HepG2 (cell line): ENCODE results near the gene TMEM256. TPM values are rescaled to one million over a fixed set of nuclear protein-coding genes. Genes with fewer than 3 reads are reported as not detected.
A peak's percentile ranks its signal among the peaks of the same experiment; 100 is the strongest.

Experiments used
- AGO1 ChIP-seq: fragments of 200-400 bp; formaldehyde crosslinking; IDR thresholded peaks from 2 replicates; pipeline ENCODE4 v1.6.1; 2017; ENCODE audit warnings: mild to moderate bottlenecking, low read depth, low read length, moderate library complexity; ENCODE audit not compliant: poor library complexity, severe bottlenecking
- BORCS8-MEF2B ChIP-seq: sonication (generic); formaldehyde crosslinking; IDR thresholded peaks from 2 replicates; pipeline ENCODE4 v1.8.0; 2022; ENCODE audit warnings: mild to moderate bottlenecking, missing genetic modification reagents
- CREM ChIP-seq, 2 experiments: sonication (generic) in 1 of 2; formaldehyde crosslinking in 1 of 2; IDR thresholded peaks; 2 replicates each; pipeline versions ENCODE4 v1.4.0 to v1.6.1; 2016 to 2020; ENCODE audit warnings: antibody characterized with exemption in 1 of 2, mild to moderate bottlenecking in 1 of 2, missing genetic modification reagents in 1 of 2
- FOXM1 ChIP-seq: sonication (generic); formaldehyde crosslinking; IDR thresholded peaks from 2 replicates; pipeline ENCODE4 v1.5.0; 2020; ENCODE audit warnings: missing genetic modification reagents
- GABPB1 ChIP-seq: IDR thresholded peaks from 2 replicates; pipeline ENCODE4 v1.6.1; 2016; ENCODE audit warnings: mild to moderate bottlenecking, missing genetic modification reagents, moderate library complexity, missing compliant biosample characterization
- HNRNPL ChIP-seq: fragments of 200-400 bp; formaldehyde crosslinking; IDR thresholded peaks from 2 replicates; pipeline ENCODE4 v1.6.1; 2017; ENCODE audit warnings: mild to moderate bottlenecking, low read depth, low read length
- HNRNPLL ChIP-seq: fragments of 200-400 bp; formaldehyde crosslinking; IDR thresholded peaks from 2 replicates; pipeline ENCODE4 v1.6.1; 2017; ENCODE audit warnings: mild to moderate bottlenecking, low read depth, low read length; ENCODE audit not compliant: poor library complexity, severe bottlenecking
- KDM2A ChIP-seq: sonication (generic); formaldehyde crosslinking; IDR thresholded peaks from 2 replicates; pipeline ENCODE4 v1.4.0; 2020; ENCODE audit warnings: low read depth, missing genetic modification reagents, borderline replicate concordance
- MYC ChIP-seq: sonication (generic); formaldehyde crosslinking; IDR thresholded peaks from 2 replicates; pipeline ENCODE4 v1.9.0; 2021; ENCODE audit warnings: missing genetic modification reagents, borderline replicate concordance
- NONO ChIP-seq, 2 experiments: fragments of 450-650 bp in 1 of 2; sonication (generic) in 1 of 2; formaldehyde crosslinking in 1 of 2; IDR thresholded peaks in 1 of 2; conservative IDR thresholded peaks in 1 of 2; 2 replicates each; pipeline versions ENCODE4 v1.6.1 to v1.8.0; 2017 to 2022; ENCODE audit warnings: mild to moderate bottlenecking in 1 of 2, missing genetic modification reagents in 1 of 2, moderate library complexity in 1 of 2
- RBFOX2 ChIP-seq: fragments of 200-400 bp; formaldehyde crosslinking; IDR thresholded peaks from 2 replicates; pipeline ENCODE4 v1.6.1; 2017; ENCODE audit warnings: low read depth, mild to moderate bottlenecking, low read length
- RXRB ChIP-seq: IDR thresholded peaks from 2 replicates; pipeline ENCODE4 v1.6.1; 2016; ENCODE audit warnings: borderline replicate concordance, missing genetic modification reagents, missing compliant biosample characterization
- TAF1 ChIP-seq: sonication (generic); formaldehyde crosslinking; IDR thresholded peaks from 2 replicates; pipeline ENCODE4 v1.4.0; 2020; ENCODE audit warnings: missing genetic modification reagents
- ZBTB7B ChIP-seq: sonication (generic); formaldehyde crosslinking; IDR thresholded peaks from 2 replicates; pipeline ENCODE4 v1.4.0; 2020; ENCODE audit warnings: missing genetic modification reagents
- ZFX ChIP-seq: sonication (generic); formaldehyde crosslinking; IDR thresholded peaks from 2 replicates; pipeline ENCODE4 v1.4.0; 2020; ENCODE audit warnings: mild to moderate bottlenecking, low read depth, missing genetic modification reagents, moderate library complexity
- ZNF772 ChIP-seq: sonication (generic); formaldehyde crosslinking; IDR thresholded peaks from 2 replicates; pipeline ENCODE4 v1.5.0; 2020; ENCODE audit warnings: mild to moderate bottlenecking, missing genetic modification reagents
- ZNF878 ChIP-seq: sonication (generic); formaldehyde crosslinking; IDR thresholded peaks from 2 replicates; pipeline ENCODE4 v1.8.1; 2023; ENCODE audit warnings: mild to moderate bottlenecking, missing genetic modification reagents, moderate library complexity
- polyA plus RNA-seq, 8 experiments: library from polyadenylated mRNA; depleted of rRNA in 3 of 8; stranded (reverse) in 7 of 8; unstranded in 1 of 8; fragments of >200 nt; fragmentation: Illumina TruSeq in 4 of 8; extraction: Trizol in 4 of 8; gene quantifications; 2 replicates each; pipeline versions ENCODE4 v1.2.1 to v1.2.3, GENCODE V29; 2011 to 2016; ENCODE audit warnings: low read depth in 4 of 8, missing spikeins in 1 of 8, mixed read lengths in 1 of 8; ENCODE audit not compliant: insufficient read depth in 1 of 8
- total RNA-seq, 5 experiments: library from RNA; depleted of rRNA; stranded (reverse); fragments of >200 nt; fragmentation: Illumina TruSeq; extraction: Trizol; gene quantifications; 2 replicates each; pipeline ENCODE4 v1.2.3, GENCODE V29; 2016; ENCODE audit warnings: low read depth in 1 of 5
- TF ChIP-seq, protein P1 (sequence below): sonication (generic); formaldehyde crosslinking; IDR thresholded peaks from 2 replicates; pipeline ENCODE4 v1.5.1; 2020; ENCODE audit warnings: mild to moderate bottlenecking, missing genetic modification reagents, moderate library complexity
- TF ChIP-seq, protein P2 (sequence below): sonication (generic); formaldehyde crosslinking; IDR thresholded peaks from 2 replicates; pipeline ENCODE4 v1.4.0; 2020; ENCODE audit warnings: missing genetic modification reagents

TMEM256 gene
- total and polyA plus RNA-seq, 2 of the 13 experiments (the other 11 are each of a cell fraction or from before 2014, with no cell fraction given): 231 to 252 TPM

DNA sequence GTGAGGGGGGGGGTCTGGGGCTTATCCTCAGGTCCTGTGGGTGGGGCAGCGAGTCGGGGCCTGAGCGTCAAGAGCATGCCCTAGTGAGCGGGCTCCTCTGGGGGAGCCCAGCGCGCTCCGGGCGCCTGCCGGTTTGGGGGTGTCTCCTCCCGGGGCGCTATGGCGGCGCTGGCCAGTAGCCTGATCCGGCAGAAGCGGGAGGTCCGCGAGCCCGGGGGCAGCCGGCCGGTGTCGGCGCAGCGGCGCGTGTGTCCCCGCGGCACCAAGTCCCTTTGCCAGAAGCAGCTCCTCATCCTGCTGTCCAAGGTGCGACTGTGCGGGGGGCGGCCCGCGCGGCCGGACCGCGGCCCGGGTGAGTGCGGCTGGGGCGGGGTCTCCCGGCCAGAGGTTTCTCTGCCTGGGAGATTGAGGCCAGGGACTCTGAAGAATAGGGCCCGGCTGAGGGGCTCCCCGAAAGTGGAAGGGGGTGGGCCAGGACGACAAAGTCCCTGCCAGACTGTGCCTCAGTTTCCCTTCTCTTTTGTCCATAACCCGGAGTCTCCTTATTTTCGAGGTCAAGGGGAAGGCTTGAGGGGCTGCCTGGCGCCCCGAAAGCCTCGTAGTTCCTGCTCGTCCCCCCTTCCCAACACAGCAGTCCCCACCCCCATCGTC is 35.7 kb upstream of the TMEM256 start, which contains the start of gene FGF11 (continued):
- TF ChIP-seq CREM (IDR thresholded peaks at IDR 0.05) (no peak), CREM (CRISPR knock-in tag; IDR thresholded peaks at IDR 0.05) (no peak), HNRNPL (no peak), GABPB1 (CRISPR knock-in tag) (peak; percentile 31; the same call in 1 of the 2 replicates), RBFOX2 (peak; percentile 72), MYC (CRISPR knock-in tag) (peak; percentile 39; the same call in 1 of the 2 replicates), HNRNPLL (peak; percentile 45), FOXM1 (no peak), ZNF772 (CRISPR knock-in tag) (0 out of 2 replicates have a peak, but pooled peaks have one; percentile 20), ZBTB7B (CRISPR knock-in tag) (peak; percentile 57; the same call in 1 of the 2 replicates), TAF1 (peak; percentile 31; the same call in 1 of the 2 replicates), AGO1 (peak; percentile 67), BORCS8-MEF2B (CRISPR knock-in tag) (0 out of 2 replicates have a peak, but pooled peaks have one; percentile 32), RXRB (0 out of 2 replicates have a peak, but pooled peaks have one; percentile 13), NONO (IDR thresholded peaks at IDR 0.05) (no peak), NONO (CRISPR knock-in tag; conservative IDR thresholded peaks at IDR 0.05) (peak; percentile 10; the same call in 1 of the 2 replicates), KDM2A (CRISPR knock-in tag) (peak; percentile 48; the same call in 1 of the 2 replicates), ZFX (peak; percentile 44; the same call in 1 of the 2 replicates), ZNF878 (CRISPR knock-in tag) (no peak)
- TF ChIP-seq, protein P1, sequence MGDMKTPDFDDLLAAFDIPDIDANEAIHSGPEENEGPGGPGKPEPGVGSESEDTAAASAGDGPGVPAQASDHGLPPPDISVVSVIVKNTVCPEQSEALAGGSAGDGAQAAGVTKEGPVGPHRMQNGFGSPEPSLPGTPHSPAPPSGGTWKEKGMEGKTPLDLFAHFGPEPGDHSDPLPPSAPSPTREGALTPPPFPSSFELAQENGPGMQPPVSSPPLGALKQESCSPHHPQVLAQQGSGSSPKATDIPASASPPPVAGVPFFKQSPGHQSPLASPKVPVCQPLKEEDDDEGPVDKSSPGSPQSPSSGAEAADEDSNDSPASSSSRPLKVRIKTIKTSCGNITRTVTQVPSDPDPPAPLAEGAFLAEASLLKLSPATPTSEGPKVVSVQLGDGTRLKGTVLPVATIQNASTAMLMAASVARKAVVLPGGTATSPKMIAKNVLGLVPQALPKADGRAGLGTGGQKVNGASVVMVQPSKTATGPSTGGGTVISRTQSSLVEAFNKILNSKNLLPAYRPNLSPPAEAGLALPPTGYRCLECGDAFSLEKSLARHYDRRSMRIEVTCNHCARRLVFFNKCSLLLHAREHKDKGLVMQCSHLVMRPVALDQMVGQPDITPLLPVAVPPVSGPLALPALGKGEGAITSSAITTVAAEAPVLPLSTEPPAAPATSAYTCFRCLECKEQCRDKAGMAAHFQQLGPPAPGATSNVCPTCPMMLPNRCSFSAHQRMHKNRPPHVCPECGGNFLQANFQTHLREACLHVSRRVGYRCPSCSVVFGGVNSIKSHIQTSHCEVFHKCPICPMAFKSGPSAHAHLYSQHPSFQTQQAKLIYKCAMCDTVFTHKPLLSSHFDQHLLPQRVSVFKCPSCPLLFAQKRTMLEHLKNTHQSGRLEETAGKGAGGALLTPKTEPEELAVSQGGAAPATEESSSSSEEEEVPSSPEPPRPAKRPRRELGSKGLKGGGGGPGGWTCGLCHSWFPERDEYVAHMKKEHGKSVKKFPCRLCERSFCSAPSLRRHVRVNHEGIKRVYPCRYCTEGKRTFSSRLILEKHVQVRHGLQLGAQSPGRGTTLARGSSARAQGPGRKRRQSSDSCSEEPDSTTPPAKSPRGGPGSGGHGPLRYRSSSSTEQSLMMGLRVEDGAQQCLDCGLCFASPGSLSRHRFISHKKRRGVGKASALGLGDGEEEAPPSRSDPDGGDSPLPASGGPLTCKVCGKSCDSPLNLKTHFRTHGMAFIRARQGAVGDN: peak; percentile 59
- TF ChIP-seq, protein P2, sequence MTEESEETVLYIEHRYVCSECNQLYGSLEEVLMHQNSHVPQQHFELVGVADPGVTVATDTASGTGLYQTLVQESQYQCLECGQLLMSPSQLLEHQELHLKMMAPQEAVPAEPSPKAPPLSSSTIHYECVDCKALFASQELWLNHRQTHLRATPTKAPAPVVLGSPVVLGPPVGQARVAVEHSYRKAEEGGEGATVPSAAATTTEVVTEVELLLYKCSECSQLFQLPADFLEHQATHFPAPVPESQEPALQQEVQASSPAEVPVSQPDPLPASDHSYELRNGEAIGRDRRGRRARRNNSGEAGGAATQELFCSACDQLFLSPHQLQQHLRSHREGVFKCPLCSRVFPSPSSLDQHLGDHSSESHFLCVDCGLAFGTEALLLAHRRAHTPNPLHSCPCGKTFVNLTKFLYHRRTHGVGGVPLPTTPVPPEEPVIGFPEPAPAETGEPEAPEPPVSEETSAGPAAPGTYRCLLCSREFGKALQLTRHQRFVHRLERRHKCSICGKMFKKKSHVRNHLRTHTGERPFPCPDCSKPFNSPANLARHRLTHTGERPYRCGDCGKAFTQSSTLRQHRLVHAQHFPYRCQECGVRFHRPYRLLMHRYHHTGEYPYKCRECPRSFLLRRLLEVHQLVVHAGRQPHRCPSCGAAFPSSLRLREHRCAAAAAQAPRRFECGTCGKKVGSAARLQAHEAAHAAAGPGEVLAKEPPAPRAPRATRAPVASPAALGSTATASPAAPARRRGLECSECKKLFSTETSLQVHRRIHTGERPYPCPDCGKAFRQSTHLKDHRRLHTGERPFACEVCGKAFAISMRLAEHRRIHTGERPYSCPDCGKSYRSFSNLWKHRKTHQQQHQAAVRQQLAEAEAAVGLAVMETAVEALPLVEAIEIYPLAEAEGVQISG: peak; percentile 33; the same call in 1 of the 2 replicates
